ENCODE results near the gene ATP9B.
A peak's percentile ranks its signal among the peaks of the same experiment; 100 is the strongest.

GRCh38 chr18:79353267-79353666 lies 284.1 kb downstream of the ATP9B start:
- TF ChIP-seq POLR2AphosphoS5 (IDR thresholded peaks at IDR 0.05) (peak in 1 of 3 donors; percentile 20), CTCF (IDR thresholded peaks at IDR 0.05 in 8 of 11, conservative IDR thresholded peaks at IDR 0.05 in 3 of 11) (no peak)

All from spleen (tissue), 7 donors.